ENCODE results near the gene LPP. TPM values are rescaled to one million over a fixed set of nuclear protein-coding genes. Genes with fewer than 3 reads are reported as not detected.

LPP gene
- total RNA-seq, 6 experiments from 2014 or later = 41.5 to 90.5 (median 69.5) TPM

DNA sequence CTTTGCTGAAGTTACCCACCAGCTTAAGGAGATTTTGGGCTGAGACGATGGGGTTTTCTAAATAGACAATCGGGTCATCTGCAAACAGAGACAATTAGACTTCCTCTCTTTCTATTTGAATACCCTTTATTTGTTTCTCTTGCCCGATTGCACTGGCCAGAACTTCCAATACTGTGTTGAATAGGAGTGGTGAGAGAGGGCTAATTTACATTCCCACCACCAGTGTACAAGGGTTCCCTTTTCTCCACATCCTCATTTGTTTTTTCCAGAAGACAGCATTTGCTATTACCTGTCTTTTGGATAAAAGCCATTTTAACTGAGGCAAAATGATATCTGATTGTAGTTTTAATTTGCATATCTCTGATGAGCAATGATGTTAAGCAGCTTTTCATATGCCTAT, 687.9 kb downstream of the LPP start:
- TF ChIP-seq POLR2A (IDR thresholded peaks at IDR 0.05) (no peak), CTCF (IDR thresholded peaks at IDR 0.05) (no peak)
- 64% methylated on average over 3 of the region's 3 CpGs for WGBS (ENCODE audit: insufficient coverage, low coverage, low lambda C conversion rate, missing lambda C conversion rate)
- DNase-seq = no peak
- Histone ChIP-seq H3K27ac (no peak overlapping the region), H3K36me3 (no peaks in the 10 kb centered on the region), H3K4me3 (no peak overlapping the region), H3K9me3 (no peaks in the 10 kb centered on the region), H3K27me3 (no peaks in the 10 kb centered on the region), H3K4me1 (peaks cover 0 to 5% (median 2%) of the 10 kb centered on the region in 4 donors)
- intact Hi-C loops (cut with DNase I) = no loop called here
- no peak for ATAC-seq

DNA sequence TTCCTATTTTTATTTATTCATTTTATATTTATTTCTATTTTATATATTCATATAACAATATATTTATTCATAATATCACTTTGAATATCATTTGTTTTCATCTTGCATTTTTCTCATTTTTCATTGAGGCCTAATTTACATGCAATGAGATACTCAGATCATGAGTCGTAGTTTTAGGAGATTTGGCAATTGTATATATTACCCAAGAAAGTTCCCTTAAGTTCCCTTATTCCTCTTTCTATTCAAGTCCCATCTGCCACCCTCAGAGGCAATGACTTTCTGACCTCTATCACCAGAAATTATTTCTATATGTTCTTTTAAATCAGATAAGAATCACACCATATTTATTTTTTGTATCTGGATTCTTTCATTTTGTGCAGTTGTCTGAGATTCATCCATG, 688.7 kb downstream of the LPP start:
- TF ChIP-seq POLR2A (IDR thresholded peaks at IDR 0.05) = no peak

DNA sequence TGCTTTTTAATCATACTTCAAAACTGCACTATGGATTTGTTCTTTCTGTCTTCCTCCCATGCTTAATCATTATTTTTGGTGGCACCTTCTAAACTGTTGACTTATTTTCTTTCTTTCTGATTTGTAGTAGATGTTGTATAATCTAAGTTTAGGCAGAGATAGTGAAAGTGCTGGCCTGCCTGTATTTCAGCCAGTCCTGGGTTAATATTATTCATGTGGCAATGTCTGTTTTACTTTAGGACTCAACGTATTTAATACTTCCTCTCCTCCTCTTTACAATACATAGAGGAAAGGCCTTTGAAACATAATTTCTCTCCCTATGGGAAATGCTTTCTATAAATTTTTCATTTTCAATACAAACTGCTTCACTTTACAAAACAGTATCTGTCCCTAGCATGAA, 690.1 kb downstream of the LPP start:
- TF ChIP-seq CTCF (IDR thresholded peaks at IDR 0.05) (no peak), POLR2A (IDR thresholded peaks at IDR 0.05) (no peak)
- 28% methylated on average over 1 of the region's 1 CpG for WGBS (ENCODE audit: insufficient coverage, low coverage, low lambda C conversion rate, missing lambda C conversion rate)
- no peak for DNase-seq

More for the DNA sequence above, 688.7 kb downstream of the LPP start:
- Histone ChIP-seq H3K4me1 (peaks cover 0 to 5% (median 2%) of the 10 kb centered on the region in 4 donors), H3K27me3 (no peaks in the 10 kb centered on the region), H3K9me3 (no peaks in the 10 kb centered on the region), H3K36me3 (no peaks in the 10 kb centered on the region), H3K4me3 (no peak overlapping the region), H3K27ac (no peak overlapping the region)
- intact Hi-C loops (cut with DNase I) = no loop called here
- DNase-seq (no peak), ATAC-seq (no peak)
- WGBS (ENCODE audit: insufficient coverage, low coverage, low lambda C conversion rate, missing lambda C conversion rate) = 64% methylated on average over 1 of the region's 1 CpG

GRCh38 chr3:188845514-188845913, 691.6 kb downstream of the LPP start:
- Histone ChIP-seq H3K27ac (no peak overlapping the region), H3K9me3 (no peaks in the 10 kb centered on the region), H3K27me3 (no peaks in the 10 kb centered on the region), H3K4me1 (no peaks in the 10 kb centered on the region), H3K36me3 (no peaks in the 10 kb centered on the region), H3K4me3 (no peak overlapping the region)
- DNase-seq (no peak), ATAC-seq (no peak)
- 93% methylated on average over 3 of the region's 3 CpGs for WGBS (ENCODE audit: insufficient coverage, low coverage, low lambda C conversion rate, missing lambda C conversion rate)
- intact Hi-C loops (cut with DNase I) = no loop called here
- TF ChIP-seq POLR2A (IDR thresholded peaks at IDR 0.05) (no peak), CTCF (IDR thresholded peaks at IDR 0.05) (no peak)

More for the DNA sequence above, 690.1 kb downstream of the LPP start:
- intact Hi-C loops (cut with DNase I) = no loop called here
- no peaks in the 10 kb centered on the region for H3K9me3 ChIP-seq
- H3K27ac ChIP-seq = no peak overlapping the region
- no peak for ATAC-seq
- H3K4me1 ChIP-seq = peaks cover 0 to 5% (median 0%) of the 10 kb centered on the region in 4 donors
- H3K27me3 ChIP-seq = no peaks in the 10 kb centered on the region
- H3K4me3 ChIP-seq = no peak overlapping the region
- H3K36me3 ChIP-seq = no peaks in the 10 kb centered on the region

DNA sequence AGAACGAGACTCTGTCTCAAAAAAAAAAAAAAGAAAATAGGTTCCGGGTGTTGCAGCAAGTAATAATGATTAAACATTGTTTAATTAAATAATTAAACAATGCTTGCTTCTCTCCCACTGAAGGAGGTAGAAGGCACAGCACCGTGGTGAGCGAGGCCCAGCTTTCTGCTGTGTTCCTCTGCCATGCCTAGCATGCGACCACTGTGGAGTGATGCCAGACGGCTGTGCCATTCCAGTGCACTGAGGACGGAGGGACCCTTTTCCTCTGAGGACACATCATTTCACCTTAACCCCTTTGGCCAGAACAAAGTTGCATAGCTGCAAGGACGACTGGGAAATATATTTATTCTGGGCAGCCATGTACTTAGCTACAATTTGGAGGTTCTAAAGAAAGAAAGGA, 695.0 kb downstream of the LPP start:
- Histone ChIP-seq H3K27me3 (no peaks in the 10 kb centered on the region), H3K36me3 (no peaks in the 10 kb centered on the region), H3K27ac (no peak overlapping the region), H3K9me3 (no peaks in the 10 kb centered on the region), H3K4me3 (no peak overlapping the region), H3K4me1 (no peaks in the 10 kb centered on the region)
- WGBS (ENCODE audit: insufficient coverage, low coverage, low lambda C conversion rate, missing lambda C conversion rate) = 84% methylated on average over 4 of the region's 8 CpGs
- no peak for ATAC-seq
- no peak for TF ChIP-seq POLR2A (IDR thresholded peaks at IDR 0.05)
- no peak for TF ChIP-seq CTCF (IDR thresholded peaks at IDR 0.05)
- intact Hi-C loops (cut with DNase I) = no loop called here
- no peak for DNase-seq

Data from right lobe of liver (tissue), 6 donors.